NCI-H2196 (cell line): Measurements from ENCODE around the gene P4HA2.

Experiments used
- DNase-seq: peaks from one replicate; lab custom pipeline; 2025; ENCODE audit not compliant: unreplicated experiment; lab: John Stamatoyannopoulos, UW

The P4HA2 gene

GRCh38 chr5:132227485-132228240, at the start of gene P4HA2:
TSS of gene P4HA2 (minus strand) at chr5:132227853. CDS start at chr5:132218626, 9,227 bp downstream.
- DNase-seq, result peak; percentile 82

- no peak for DNase-seq
These were observed 49.6 kb upstream of the P4HA2 start for GRCh38 chr5:132277256-132277655.

GRCh38 chr5:132275367-132276220, 47.9 kb upstream of the P4HA2 start:
- DNase-seq, result no peak

GRCh38 chr5:132274050-132274792, 46.6 kb upstream of the P4HA2 start:
- DNase-seq, result no peak

GRCh38 chr5:132273631-132274030, 46.0 kb upstream of the P4HA2 start:
- no peak for DNase-seq

GRCh38 chr5:132272311-132273210, 44.9 kb upstream of the P4HA2 start:
- DNase-seq, result peak; percentile 37

- no peak for DNase-seq
These were observed 43.9 kb upstream of the P4HA2 start for GRCh38 chr5:132271251-132272246.

- DNase-seq, result no peak
These were observed 43.1 kb upstream of the P4HA2 start for GRCh38 chr5:132270706-132271105.

GRCh38 chr5:132270335-132270665, 42.6 kb upstream of the P4HA2 start:
- DNase-seq, result no peak

GRCh38 chr5:132269635-132270334, 42.1 kb upstream of the P4HA2 start:
- DNase-seq, result no peak

- DNase-seq, result no peak
These were observed 41.3 kb upstream of the P4HA2 start for GRCh38 chr5:132268769-132269551.

- no peak for DNase-seq
These were observed 40.5 kb upstream of the P4HA2 start for GRCh38 chr5:132267931-132268768.

GRCh38 chr5:132267166-132267739, 39.6 kb upstream of the P4HA2 start:
- no peak for DNase-seq

- no peak for DNase-seq
These were observed 39.1 kb upstream of the P4HA2 start for GRCh38 chr5:132266836-132267160.

GRCh38 chr5:132266031-132266835, 38.6 kb upstream of the P4HA2 start:
- DNase-seq, result no peak
